H1 (cell line): ENCODE data around the gene THAP7. TPM values are rescaled to one million over a fixed set of nuclear protein-coding genes. Genes with fewer than 3 reads are reported as not detected.
A peak's percentile ranks its signal among the peaks of the same experiment; 100 is the strongest.

Experiments used
- EZH2 ChIP-seq: fragments of 200-600 bp; sonication (generic); IDR thresholded peaks from 2 replicates; pipeline ENCODE4 v1.7.1; 2012; ENCODE audit warnings: low read depth, mild to moderate bottlenecking, moderate library complexity, low read length, inconsistent platforms; ENCODE audit not compliant: severe bottlenecking
- KDM5A ChIP-seq: fragments of 200-600 bp; IDR thresholded peaks from 2 replicates; pipeline ENCODE4 v1.7.1; 2012; ENCODE audit warnings: mild to moderate bottlenecking, low read length, inconsistent platforms, mixed read lengths
- SUZ12 ChIP-seq: fragments of 200-600 bp; sonication (generic); IDR thresholded peaks from 2 replicates; pipeline ENCODE4 v1.6.1; 2012; ENCODE audit warnings: mild to moderate bottlenecking, inconsistent platforms, low read length, moderate library complexity, mixed read lengths
- ZNF274 ChIP-seq: IDR thresholded peaks from 2 replicates; pipeline ENCODE4 v1.7.0; 2012; ENCODE audit warnings: low read length, borderline replicate concordance; ENCODE audit errors: extremely low read depth
- polyA plus RNA-seq, 7 experiments: library from polyadenylated mRNA; depleted of rRNA in 3 of 7; stranded (reverse) in 5 of 7; unstranded in 2 of 7; fragments of >200 nt in 5 of 7; fragments of 200-250 nt in 2 of 7; gene quantifications; 1 replicate in 5 of 7; 2 replicates in 1 of 7; 4 replicates in 1 of 7; pipeline versions ENCODE4 v1.2.1 to v1.2.3, GENCODE V29; 2011 to 2013; ENCODE audit warnings: missing spikeins in 2 of 7, mixed read lengths in 2 of 7
- total RNA-seq: library from RNA; stranded (reverse); fragmentation: NEBNext Ultra II Directional; extraction: Animal tissue kit (Norgen Biotek cat#: 25700); gene quantifications from 2 replicates; pipeline ENCODE4 v1.2.1, GENCODE V29; 2021

THAP7 gene
- total and polyA plus RNA-seq, 2 of the 8 experiments (the other 6 are each of a cell fraction or from before 2014, with no cell fraction given), result 16.9 to 32.5 TPM

- TF ChIP-seq ZNF274 (no peak), SUZ12 (0 out of 2 replicates have a peak, but pooled peaks have one; percentile 47), KDM5A (no peak), EZH2 (no peak)
Measured at GRCh38 chr22:20957102-20957682, 44.7 kb downstream of the THAP7 start (continued).
